ENCODE results near the gene LRP5.

GRCh38 chr11:68273026-68273738 lies 39.2 kb upstream of the LRP5 start:
- TF ChIP-seq CTCF (IDR thresholded peaks at IDR 0.05 in 8 of 11, conservative IDR thresholded peaks at IDR 0.05 in 3 of 11): no peak
- no peak for TF ChIP-seq POLR2AphosphoS5 (IDR thresholded peaks at IDR 0.05)
